Sciatic nerve (tissue), 2 donors: ENCODE measurements around the gene PLA1A. TPM values are rescaled to one million over a fixed set of nuclear protein-coding genes. Genes with fewer than 3 reads are reported as not detected.
A peak's percentile ranks its signal among the peaks of the same experiment; 100 is the strongest.

ENCODE experiments used
- ATAC-seq: fragments of 200-7000 bp; cut with Tn5 transposase; one replicate; pipeline ENCODE4 v1.9.1; 2020; ENCODE audit warnings: mild to moderate bottlenecking, moderate library complexity
- DNase-seq: peaks from one replicate; pipeline ENCODE4 v3.0.0-alpha.2; 2020; ENCODE audit warnings: low spot score
- intact Hi-C: fragments of 100-400 bp; cut with DNase I; formaldehyde crosslinking; loops from one replicate; pipeline ENCODE4 v1.14.2; 2022
- total RNA-seq: library from RNA; stranded (reverse); fragmentation: NEBNext Ultra II Directional; extraction: Animal tissue kit (Norgen Biotek cat#: 25700); gene quantifications from one replicate; pipeline ENCODE4 v1.2.1, GENCODE V29; 2021
- donor health status: DM: no; HTN: no; CAD: no.
- donor health status: DM: no; HTN: no; CAD: no.

PLA1A gene
- total RNA-seq, 1 donor from 2014 or later, result 0.76 TPM

GRCh38 chr3:119630880-119631329 is 33.2 kb downstream of the PLA1A start:
- intact Hi-C loops, result no loop called here
- no peak for DNase-seq
- peak; percentile 19 for ATAC-seq

GRCh38 chr3:119631516-119631915 is 33.8 kb downstream of the PLA1A start:
- no peak for DNase-seq
- no peak for ATAC-seq
- intact Hi-C loops, result no loop called here

DNA sequence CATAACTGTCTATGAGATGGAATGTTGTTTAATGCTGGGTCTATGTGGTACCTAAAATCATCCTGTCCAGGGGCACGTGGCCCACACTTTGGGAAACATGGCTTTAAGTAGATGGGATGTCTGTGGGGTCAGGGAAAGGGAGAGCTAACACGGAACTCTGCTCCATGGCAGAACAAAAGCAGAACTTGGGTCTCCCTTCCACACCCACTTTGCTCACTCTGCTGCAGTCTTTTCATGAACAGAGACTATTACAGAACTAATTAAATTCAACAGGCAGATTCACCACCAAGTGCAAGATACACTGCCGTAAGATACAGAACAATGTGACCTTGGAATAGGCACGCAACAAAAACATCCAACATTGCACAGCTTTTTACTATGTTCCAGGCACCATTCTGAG is 34.5 kb downstream of the PLA1A start:
- intact Hi-C loops, result no loop called here
- DNase-seq, result no peak
- ATAC-seq, result no peak

GRCh38 chr3:119632829-119633228 is 35.1 kb downstream of the PLA1A start:
- intact Hi-C loops, result no loop called here
- no peak for ATAC-seq
- DNase-seq, result no peak

DNA sequence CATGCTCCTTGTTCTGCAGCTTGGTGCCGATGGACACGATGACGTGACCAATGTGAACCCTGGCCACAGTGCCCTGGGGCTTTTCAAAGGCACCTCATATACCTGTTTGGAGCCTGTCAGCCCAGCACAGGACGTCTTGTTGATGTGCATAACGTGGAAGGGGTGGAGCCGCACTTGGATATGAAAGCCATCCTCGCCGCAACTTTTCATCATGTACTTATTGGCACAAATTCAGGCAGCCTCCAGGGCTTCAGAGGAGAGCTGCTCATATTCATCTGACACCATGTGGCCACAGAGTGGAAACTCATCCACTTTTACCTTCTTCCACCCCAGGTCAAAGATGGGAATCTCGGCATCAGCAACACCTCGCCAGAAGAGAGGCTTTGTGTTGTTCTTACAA is 38.0 kb downstream of the PLA1A start:
- no peak for DNase-seq
- no peak for ATAC-seq
- intact Hi-C loops, result no loop called here

GRCh38 chr3:119636249-119636648 is 38.6 kb downstream of the PLA1A start:
- intact Hi-C loops, result no loop called here
- DNase-seq (no peak), ATAC-seq (no peak)

DNA sequence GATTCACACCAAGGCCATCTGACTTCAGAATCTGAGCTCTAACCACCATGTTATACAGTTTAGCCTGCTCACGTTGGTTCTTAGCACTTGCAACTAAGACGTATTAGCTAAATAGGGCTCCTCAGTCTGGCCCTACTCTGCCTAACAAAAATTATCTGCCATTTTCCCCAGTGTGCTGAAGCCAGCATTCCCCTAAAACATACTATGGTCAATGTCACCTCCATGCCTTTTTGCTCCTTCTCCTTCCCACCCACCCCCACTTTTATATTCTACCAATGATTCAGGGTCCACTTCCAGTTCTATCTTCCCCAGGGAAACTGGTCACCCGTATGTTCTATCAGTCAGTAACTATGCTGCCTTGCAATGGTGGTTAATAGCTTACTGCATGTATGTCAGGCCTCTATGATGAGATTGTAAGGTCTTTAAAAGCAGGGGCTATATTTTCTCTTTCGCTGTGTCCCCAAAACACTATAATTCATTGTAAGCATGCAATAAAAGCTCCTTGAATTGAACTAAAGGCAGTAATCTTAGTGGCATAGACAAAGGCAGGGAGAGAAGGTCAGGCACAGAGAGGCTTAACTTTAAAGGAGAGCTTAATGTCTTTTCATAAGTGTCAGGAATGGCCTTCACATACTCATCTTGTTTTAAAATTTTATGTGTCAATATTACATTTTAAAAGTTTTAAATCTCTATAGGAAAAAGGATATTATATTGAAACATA is 39.4 kb downstream of the PLA1A start:
- no peak for ATAC-seq
- intact Hi-C loops, result no loop called here
- DNase-seq, result no peak

- ATAC-seq (peak; percentile 46), DNase-seq (no peak)
- intact Hi-C loops, result no loop called here
Measured at GRCh38 chr3:119637679-119638477, 40.2 kb downstream of the PLA1A start.

- DNase-seq, result no peak
- ATAC-seq, result no peak
- intact Hi-C loops, result no loop called here
Measured at GRCh38 chr3:119639494-119640350, 42.0 kb downstream of the PLA1A start.

DNA sequence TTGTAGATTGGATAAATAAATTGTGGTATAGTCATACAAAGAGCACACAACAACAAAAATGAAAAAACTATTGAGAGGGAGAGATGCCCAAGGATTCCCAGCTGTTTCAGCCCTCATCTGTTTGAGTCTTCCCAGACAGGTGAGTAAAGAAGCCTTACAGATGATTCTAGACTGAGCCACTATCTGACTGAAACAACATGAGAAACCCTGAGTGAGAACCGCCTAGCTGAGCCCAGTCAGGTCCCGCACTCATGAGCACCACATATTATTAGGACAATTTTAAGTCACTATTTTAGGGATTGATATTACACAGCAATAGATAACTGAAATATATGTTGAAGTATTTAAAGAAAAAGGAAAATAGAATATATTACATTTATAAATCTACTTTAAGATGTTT is 43.7 kb downstream of the PLA1A start:
- DNase-seq, result no peak
- no peak for ATAC-seq
- intact Hi-C loops, result no loop called here

- intact Hi-C loops, result no loop called here
- DNase-seq (no peak), ATAC-seq (no peak)
Measured at GRCh38 chr3:119642746-119643473, 45.2 kb downstream of the PLA1A start.

GRCh38 chr3:119643528-119643927 is 45.8 kb downstream of the PLA1A start:
- intact Hi-C loops, result no loop called here
- ATAC-seq (no peak), DNase-seq (no peak)

DNA sequence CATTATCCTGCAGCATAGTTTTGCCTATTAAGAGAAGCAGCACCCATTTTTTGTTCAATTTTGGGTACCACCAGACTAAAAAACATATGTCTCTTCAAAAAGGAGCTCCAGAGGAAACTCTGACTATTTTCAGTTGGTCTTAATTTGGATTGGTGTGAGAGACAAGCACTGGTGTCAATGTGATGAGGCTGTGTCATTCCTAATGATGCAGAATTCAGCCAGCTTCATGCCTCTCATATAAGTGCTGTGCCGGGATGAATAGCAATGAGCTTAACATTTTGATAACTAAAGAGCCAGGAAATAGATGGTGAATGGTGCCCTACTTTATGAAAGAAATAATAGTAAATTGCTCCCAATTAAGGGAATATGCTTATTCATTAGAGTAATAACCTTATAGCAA is 46.8 kb downstream of the PLA1A start:
- DNase-seq (no peak), ATAC-seq (no peak)

GRCh38 chr3:119645813-119646212 is 48.1 kb downstream of the PLA1A start:
- no peak for DNase-seq
- no peak for ATAC-seq
- intact Hi-C loops, result loop anchor here (5.0 kb wide), 1 partner anchor 289 kb away; no protein-coding TSS in a partner anchor

More for the DNA sequence above, 46.8 kb downstream of the PLA1A start:
- intact Hi-C loops, result no loop called here

DNA sequence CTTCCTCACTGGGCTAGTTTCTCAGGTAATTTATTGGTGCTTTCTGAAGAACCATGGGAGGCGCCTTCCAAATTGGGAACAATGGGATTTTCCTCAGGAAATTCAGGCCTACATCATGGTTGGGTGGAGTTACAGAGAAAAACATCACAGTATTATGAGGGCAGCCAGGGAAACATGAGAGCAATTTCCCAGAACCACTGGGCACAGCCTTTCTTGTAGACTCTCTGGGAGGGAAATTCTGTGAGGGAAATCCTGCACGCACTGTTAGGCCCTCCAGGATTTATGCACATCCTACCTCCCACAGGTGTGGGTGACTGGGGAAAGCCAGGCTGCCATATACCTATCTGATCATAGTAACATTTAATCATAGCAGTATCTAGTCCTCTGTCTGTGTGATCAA is 49.5 kb downstream of the PLA1A start:
- intact Hi-C loops, result loop anchor here (5.0 kb wide), 1 partner anchor 290 kb away; no protein-coding TSS in a partner anchor
- no peak for ATAC-seq
- no peak for DNase-seq

DNA sequence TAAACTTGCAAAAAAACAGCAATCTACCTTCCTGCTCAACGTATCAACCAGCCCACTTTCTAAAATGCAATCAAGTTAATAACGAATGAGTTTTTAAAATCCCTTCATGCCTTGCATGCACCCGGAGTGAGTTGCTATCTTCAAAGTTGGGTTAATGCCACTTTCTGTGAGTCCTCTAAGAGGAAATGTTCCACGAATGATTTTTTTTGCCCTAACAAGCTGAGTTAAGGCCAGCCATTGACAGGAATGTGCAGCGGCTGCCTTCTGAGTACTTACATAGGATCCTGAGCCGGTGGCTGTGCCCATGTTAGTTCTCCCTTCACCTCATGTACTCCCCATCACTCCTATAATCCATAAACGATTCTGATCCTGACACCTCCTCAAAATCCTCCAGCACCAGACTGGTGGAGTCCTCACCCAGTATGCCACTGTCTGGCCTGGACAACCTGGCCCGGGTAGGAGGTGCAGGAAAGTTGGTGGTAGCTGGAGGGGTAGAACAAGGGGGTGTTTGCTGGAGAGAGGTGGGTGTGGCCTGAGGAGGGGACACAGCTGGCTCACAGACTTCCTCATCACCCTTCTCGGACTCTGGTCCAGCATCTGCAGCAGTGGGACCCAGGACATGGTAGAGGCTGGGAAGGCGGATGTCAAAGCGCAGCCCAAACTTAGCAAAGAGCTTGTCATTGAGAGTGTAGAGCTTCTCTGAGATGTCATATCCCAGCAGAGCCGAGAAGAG is 50.3 kb downstream of the PLA1A start:
- intact Hi-C loops, result loop anchor here (5.0 kb wide), 1 partner anchor 291 kb away; no protein-coding TSS in a partner anchor
- ATAC-seq (no peak), DNase-seq (no peak)

DNA sequence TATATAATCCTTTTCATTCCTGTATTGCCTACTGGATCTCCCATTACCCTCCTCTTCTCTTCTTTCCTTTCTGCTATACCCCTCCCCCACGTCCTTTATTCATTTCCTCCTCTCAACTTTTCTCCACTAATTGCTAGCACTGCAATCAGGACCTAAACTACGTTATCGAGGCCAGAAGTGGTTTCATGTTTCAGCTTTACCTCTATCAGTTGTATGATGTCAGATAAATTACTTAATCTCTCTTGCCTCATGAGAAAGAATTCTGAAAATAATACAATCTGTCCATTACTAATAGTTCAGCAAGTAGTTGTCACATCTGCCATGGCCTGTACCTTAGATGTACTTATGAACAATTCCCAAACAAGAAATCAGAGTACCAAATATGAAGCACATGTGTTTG is 52.1 kb downstream of the PLA1A start:
- intact Hi-C loops, result loop anchor here (5.0 kb wide), 1 partner anchor 292 kb away; no protein-coding TSS in a partner anchor
- DNase-seq (no peak), ATAC-seq (no peak)
